GM18873 (cell line): Measurements from ENCODE around the gene EGR4.
A peak's percentile ranks its signal among the peaks of the same experiment; 100 is the strongest.

ENCODE experiments used
- ATAC-seq: cut with Tn5 transposase; IDR thresholded peaks from one replicate; pipeline ENCODE4 v1.9.1; 2021; ENCODE audit warnings: mild to moderate bottlenecking, moderate library complexity, moderate number of reproducible peaks; ENCODE audit not compliant: unreplicated experiment, low FRiP score

EGR4 gene

DNA sequence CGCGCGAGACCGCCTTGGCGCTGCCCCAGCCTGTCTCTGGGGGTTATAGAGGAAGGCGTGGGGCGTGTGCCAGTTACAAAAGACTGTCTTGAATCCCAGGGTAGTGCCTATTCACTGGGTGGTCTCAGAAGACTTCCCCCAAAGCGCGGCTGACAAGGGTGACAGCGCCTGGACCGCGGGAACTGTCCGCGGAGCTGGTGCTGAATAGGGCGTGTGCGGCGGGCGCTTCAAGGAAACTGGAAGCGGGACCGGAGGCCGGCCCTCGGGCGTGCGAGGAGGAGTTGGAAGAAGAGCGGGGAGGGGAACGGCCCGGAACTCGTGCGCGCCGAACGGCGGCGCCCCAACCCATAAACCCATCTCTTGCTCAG, 2.3 kb downstream of the EGR4 start:
- no peak for ATAC-seq

GRCh38 chr2:73290049-73290839, 3.1 kb downstream of the EGR4 start:
- ATAC-seq, result no peak

- ATAC-seq, result no peak
These were observed 4.0 kb downstream of the EGR4 start for GRCh38 chr2:73289304-73289703.

- no peak for ATAC-seq
These were observed 7.2 kb downstream of the EGR4 start for GRCh38 chr2:73286134-73286655.

- ATAC-seq, result peak; percentile 46
These were observed 8.1 kb downstream of the EGR4 start for GRCh38 chr2:73285159-73285739.

DNA sequence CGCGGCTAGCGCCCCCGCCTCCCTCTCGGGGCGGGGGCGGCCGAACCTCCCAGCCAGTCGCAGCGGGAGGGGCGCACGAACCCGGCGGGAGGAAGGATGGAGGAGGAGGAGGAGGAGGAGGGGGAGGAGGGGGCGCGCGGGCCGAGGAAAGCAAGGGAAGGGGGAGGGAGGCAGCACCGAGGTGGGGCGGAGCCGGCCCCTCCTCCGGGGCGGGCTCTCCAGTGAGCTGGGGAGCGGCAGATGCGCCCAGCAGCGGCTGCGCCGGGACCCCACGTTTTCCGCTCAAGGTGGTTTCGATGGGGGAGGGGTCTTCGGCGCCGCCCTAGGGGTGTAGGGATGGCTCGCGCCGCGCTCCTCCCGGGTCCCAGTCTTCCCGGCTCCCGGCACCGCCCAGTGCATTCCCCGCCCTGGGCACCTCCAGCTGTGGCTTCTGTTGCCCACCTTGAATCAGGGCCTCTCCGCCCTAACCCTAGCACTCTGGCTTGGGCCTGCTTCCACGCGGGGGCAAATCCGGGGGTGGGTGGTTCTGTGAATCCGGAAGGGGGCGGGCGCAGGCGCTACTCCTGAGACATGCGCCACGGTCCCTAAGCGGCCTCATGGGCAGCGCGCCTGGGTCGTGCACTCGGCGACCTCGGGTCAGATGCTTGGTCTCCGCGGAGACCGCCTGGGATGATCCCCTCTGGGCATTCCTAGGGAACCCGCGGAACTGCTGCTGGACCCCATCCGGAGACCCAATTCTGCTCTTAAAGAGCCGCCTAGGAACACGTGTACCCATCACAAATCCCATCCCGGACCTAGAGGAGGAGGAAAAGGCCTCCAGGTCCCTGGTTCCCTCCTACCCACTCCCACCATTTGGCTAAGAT, 8.8 kb downstream of the EGR4 start, which contains the start of gene FBXO41:
FBXO41 (minus strand) TSS at position 183 of the 863 bp plus-strand sequence. CDS start 14,848 bp downstream, outside the sequence.
- ATAC-seq, result peak; percentile 49

DNA sequence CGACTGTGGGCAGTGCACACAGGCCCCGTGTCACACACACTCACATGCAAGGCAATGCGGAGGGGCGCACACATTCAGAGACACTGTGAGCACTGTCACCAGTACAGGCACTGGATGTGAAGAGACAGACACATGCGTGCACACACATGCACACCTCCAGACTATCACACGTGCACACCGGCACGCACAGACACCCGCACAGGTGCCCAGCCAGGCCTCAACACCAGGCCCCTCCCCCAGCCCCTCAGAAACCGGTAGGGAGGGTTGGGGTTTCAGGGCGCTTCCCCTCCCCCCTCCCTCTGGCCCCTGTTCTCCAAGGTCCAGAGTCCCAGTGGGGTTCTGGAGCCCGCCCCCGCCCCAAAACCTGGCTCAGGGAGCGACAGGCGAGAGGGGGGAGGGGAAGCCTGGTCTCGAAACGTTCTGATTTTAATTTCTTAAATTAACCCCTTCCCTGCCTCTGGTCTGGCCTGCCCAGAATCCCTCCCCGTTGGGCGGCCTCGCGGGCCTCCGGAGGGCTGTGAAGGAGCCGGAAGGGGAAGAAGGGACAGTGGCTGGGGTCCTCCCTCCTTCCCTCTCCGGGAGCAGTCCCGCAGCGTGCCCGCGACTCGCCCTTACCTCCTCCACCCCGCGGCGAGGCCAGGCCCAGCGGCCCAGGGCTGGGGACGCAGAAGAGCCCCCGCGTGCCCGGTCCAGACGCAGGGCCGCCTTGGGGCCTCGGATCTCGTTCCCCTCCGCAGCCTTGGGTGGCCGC, 9.6 kb downstream of the EGR4 start:
- peak; percentile 3 for ATAC-seq

- no peak for ATAC-seq
These were observed 10.3 kb downstream of the EGR4 start for GRCh38 chr2:73282924-73283544.

GRCh38 chr2:73281244-73281643, 12.1 kb downstream of the EGR4 start:
- ATAC-seq, result no peak

- no peak for ATAC-seq
These were observed 13.5 kb downstream of the EGR4 start for GRCh38 chr2:73279852-73280251.

- ATAC-seq, result no peak
These were observed 21.1 kb downstream of the EGR4 start for GRCh38 chr2:73272270-73272669.

DNA sequence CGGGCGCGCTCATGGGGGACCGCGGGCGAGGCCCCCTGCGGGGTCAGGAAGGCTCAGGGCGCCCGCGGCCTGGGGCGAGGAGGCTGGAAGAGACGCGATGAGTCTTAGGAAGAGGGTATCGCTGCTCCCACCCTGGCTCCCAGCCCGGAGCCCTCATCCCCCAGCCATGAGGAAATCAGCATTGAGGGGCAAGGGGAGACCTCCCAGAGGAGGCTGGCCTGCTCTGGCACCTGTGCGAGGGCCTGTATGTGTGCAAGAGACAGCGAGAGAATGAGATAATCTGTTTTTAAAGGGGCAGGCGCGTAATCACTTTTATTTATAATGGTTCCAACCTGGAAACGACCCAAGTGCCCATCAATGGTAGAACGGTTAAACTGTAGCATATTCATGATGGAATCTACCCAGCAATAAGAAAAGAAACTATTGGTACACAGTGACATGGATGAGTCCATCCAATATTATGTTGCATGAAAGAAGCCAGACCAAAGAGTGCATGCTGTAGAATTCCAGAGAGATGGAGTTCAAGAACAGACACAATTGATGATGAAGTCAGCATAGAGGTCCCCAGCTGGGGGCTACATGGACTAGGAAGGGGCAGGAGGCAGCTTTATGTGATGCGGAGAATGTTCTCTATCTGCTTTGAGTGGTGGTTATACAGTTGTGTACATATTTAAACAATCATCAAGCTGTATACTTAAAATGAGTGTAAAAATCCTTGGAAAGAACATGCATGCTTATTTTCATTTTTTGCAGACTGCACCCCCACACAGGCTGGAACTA, 23.5 kb downstream of the EGR4 start:
- no peak for ATAC-seq

DNA sequence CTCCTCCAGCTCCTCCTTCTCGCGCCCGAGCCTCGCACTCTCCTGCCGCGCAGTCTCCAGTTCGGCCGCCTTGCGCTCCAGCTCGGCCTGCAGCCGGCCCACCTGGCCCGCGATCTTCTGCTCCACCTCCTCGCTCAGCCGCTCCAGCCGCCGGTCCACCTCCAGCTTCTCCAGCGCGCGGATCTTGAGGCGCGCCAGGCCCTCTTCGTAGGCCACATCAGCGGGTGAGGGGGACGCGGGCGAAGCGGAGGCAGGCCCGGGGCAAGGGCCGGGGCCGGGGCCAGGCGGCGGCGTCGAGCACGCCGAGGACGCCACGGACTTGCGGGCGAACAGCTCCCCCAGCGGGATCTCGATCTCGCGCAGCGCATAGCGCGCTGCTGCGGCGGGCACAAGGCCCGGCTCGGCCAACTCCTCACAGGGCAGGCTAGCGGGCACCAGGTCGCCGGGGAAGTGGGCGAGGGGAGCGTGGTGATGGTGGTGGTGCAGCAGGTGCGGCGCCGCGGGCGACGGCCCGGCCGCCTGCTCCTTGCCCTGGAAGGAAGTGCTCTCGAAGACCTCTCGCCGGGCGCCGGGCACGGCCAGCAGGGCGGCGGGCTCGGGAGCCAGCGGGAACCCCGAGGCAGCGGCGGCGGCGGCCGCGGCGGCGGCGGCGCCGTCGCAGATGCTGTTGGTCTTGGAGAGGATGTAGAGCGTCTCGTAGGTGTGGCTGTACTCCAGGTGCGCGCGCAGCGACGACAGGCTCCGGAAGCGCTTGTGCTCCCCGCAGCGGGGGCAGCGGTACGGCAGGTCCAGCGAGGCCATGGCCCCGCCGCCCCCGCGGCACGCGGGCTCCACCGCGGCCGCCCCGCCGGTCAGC, 24.3 kb downstream of the EGR4 start:
- no peak for ATAC-seq

GRCh38 chr2:73268366-73268829, 24.9 kb downstream of the EGR4 start:
- no peak for ATAC-seq

DNA sequence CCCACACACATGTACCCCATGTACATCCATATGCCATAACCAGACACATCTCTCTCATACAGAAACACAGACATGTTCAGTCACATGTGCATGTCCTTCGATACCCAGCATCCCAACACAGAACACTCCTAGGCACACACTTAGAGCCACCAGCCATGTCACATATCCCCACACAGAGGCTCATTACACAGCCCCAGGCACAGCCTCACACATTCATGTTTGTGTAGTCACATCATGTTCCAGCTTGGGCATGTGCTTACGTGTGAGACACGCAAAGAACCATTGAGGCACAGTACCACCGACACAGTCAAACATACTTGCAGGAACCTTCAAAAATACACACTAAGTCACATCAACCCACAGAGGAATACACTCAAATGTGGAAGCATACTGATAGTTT, 26.3 kb downstream of the EGR4 start:
- no peak for ATAC-seq

DNA sequence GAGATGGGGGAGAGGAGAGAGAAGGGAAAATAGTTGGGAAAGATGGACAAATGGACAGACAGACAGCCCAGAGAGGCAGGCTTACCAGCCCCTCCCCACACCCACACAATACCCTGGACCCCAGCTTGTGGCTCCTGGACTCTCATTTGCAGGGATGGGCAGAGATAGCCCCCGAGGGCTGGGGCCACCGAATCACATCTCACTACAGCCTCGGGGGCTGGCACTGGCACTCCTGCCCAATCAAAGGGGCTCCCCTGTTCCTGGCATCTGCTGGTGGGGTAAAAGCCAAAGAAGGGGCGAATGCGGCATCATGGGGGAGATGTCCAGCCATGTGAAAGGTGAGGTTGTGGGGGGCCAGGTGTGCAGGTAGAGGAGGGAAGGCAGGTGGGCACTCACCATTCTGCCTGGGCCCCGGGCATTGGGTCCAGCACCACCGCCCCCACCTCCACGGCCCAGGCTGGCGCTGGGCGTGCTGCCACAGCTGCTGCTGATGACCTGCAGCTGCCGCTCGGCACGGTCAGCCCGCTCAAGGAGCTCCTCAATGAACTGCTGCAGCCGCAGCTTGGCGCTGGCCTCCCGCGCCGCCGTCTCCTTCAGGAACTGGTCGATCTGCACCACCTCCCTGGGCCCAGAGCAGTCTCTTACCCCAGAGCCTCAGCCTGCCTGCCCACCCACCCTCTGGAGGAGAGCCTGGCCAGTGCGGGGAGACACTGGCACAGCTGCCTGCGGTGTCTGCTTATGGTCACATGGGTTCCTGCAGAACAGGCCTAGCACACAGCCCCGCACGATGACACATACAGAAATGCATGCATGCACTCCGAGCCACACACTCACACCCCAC, 27.1 kb downstream of the EGR4 start:
- ATAC-seq, result no peak
